ENCODE results near the gene LEUTX. TPM values are rescaled to one million over a fixed set of nuclear protein-coding genes. Genes with fewer than 3 reads are reported as not detected.

The LEUTX gene
- total and polyA plus RNA-seq, 5 donors from 2014 or later: not detected

DNA sequence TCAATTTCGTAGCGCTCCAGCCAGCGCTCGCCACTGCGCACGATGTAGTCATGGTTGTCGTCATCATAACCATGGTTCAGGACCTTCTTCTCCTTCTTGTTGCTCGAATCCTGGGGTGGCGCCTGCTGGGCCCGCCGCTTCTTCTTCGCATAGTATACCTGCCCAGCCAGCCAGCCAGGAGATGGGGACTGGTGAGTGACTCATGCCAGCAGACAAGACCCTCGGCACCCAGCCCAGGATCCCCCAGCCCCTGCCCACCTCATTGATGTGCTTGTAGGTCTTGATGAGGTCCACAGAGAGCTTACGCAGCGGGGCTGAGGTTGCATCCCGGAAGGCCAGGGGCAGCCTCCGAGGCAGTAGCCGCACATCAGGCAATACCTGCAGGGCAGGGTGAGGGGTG is 51.8 kb downstream of the LEUTX start:
- Histone ChIP-seq H3K4me3 (ENCODE audit: low read depth, low read length) (no peak overlapping the region), H3K36me3 (ENCODE audit: control insufficient read depth, insufficient read depth, low read length) (peaks cover 38% of the 10 kb centered on the region), H3K27ac (ENCODE audit: insufficient read depth, low read length, poor library complexity, severe bottlenecking) (no peak overlapping the region), H3K27me3 (ENCODE audit: control insufficient read depth, insufficient read depth, low read length) (no peaks in the 10 kb centered on the region), H3K9me3 (ENCODE audit: control insufficient read depth in 2 of 2, low read length in 2 of 2) (no peaks in the 10 kb centered on the region), H3K4me1 (ENCODE audit: control insufficient read depth, insufficient read depth, low read length, poor library complexity, severe bottlenecking) (peaks cover 28% of the 10 kb centered on the region)
- Mint-ChIP-seq H3K4me1 (peaks cover 5 to 36% (median 28%) of the 10 kb centered on the region in 4 donors), H3K9me3 (peaks cover 0 to 2% (median 0%) of the 10 kb centered on the region in 7 donors), H3K36me3 (peaks cover 30% of the 10 kb centered on the region), H3K27me3 (no peaks in the 10 kb centered on the region), H3K27ac (peak overlapping the region in 1 of 3 donors; percentile 67), H3K4me3 (peak overlapping the region in 1 of 4 donors; percentile 77)
- no peak for DNase-seq
- no peak for ATAC-seq (ENCODE audit: low read depth in 2 of 2)

- Mint-ChIP-seq H3K4me3 (peak overlapping the region in 2 of 4 donors; percentile 52 to 77), H3K27ac (peak overlapping the region in 2 of 3 donors; percentile 55 to 67), H3K27me3 (no peaks in the 10 kb centered on the region), H3K4me1 (peaks cover 5 to 36% (median 28%) of the 10 kb centered on the region in 4 donors), H3K9me3 (peaks cover 0 to 2% (median 0%) of the 10 kb centered on the region in 7 donors), H3K36me3 (peaks cover 30% of the 10 kb centered on the region)
- peaks cover 28% of the 10 kb centered on the region for H3K4me1 ChIP-seq (ENCODE audit: control insufficient read depth, insufficient read depth, low read length, poor library complexity, severe bottlenecking)
- DNase-seq (no peak), ATAC-seq (ENCODE audit: low read depth in 2 of 2) (no peak)
- peaks cover 40% of the 10 kb centered on the region for H3K36me3 ChIP-seq (ENCODE audit: control insufficient read depth, insufficient read depth, low read length)
- no peaks in the 10 kb centered on the region for H3K27me3 ChIP-seq (ENCODE audit: control insufficient read depth, insufficient read depth, low read length)
- no peak overlapping the region for H3K4me3 ChIP-seq (ENCODE audit: low read depth, low read length)
- H3K9me3 ChIP-seq (ENCODE audit: control insufficient read depth in 2 of 2, low read length in 2 of 2): no peaks in the 10 kb centered on the region
- H3K27ac ChIP-seq (ENCODE audit: insufficient read depth, low read length, poor library complexity, severe bottlenecking): no peak overlapping the region
Measured at GRCh38 chr19:39830847-39831246, 52.2 kb downstream of the LEUTX start.

- Histone ChIP-seq H3K4me1 (ENCODE audit: control insufficient read depth, insufficient read depth, low read length, poor library complexity, severe bottlenecking) (peaks cover 28% of the 10 kb centered on the region), H3K36me3 (ENCODE audit: control insufficient read depth, insufficient read depth, low read length) (peaks cover 48% of the 10 kb centered on the region), H3K27me3 (ENCODE audit: control insufficient read depth, insufficient read depth, low read length) (no peaks in the 10 kb centered on the region), H3K9me3 (ENCODE audit: control insufficient read depth in 2 of 2, low read length in 2 of 2) (no peaks in the 10 kb centered on the region), H3K27ac (ENCODE audit: insufficient read depth, low read length, poor library complexity, severe bottlenecking) (no peak overlapping the region), H3K4me3 (ENCODE audit: low read depth, low read length) (no peak overlapping the region)
- H3K36me3 Mint-ChIP-seq: peaks cover 35% of the 10 kb centered on the region
- DNase-seq (no peak), ATAC-seq (ENCODE audit: low read depth in 2 of 2) (no peak)
- peaks cover 0 to 2% (median 0%) of the 10 kb centered on the region in 7 donors for H3K9me3 Mint-ChIP-seq
- H3K4me1 Mint-ChIP-seq: peaks cover 5 to 36% (median 28%) of the 10 kb centered on the region in 4 donors
- peak overlapping the region in 3 of 4 donors; percentile 77 to 94 (median 82) for H3K4me3 Mint-ChIP-seq
- no peaks in the 10 kb centered on the region for H3K27me3 Mint-ChIP-seq
- H3K27ac Mint-ChIP-seq: peak overlapping the region; percentile 26 to 93 (median 88)
Measured at GRCh38 chr19:39831679-39832078, 53.0 kb downstream of the LEUTX start.

DNA sequence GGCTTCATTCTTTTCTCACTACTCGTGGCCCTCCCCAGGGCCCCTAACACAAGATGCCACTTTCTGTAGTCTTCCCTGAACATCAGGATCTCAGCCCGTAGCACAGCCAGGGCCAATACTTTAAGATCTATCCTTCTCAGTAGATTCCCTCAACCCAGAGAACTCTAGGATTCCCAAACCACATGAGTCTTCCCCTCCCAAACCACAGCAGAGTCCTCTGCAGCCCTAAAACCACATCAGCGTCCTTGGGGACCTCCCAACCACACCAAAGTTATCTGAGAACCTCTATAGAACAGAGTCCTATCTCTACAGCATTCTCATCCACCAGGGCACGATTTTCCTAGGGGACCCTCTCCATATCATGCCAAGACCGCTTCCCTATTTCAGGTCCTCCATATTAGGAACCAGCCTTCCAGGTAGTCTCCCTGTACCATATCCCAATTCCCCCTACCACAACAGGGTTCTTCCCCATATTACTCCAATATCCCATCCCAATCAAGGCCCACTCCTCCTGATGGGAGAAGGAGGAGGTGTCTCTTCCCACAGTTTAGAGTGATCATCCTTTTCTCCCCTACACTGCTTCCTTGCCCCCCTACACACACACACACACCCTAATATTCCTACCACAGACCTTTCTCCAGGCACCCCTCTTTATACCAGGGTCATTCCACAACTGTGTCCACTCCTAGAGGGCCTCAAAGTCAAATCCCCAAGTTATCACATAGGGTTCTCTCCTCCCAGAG is 53.9 kb downstream of the LEUTX start:
- Histone ChIP-seq H3K27ac (ENCODE audit: insufficient read depth, low read length, poor library complexity, severe bottlenecking) (peak overlapping the region; percentile 96), H3K27me3 (ENCODE audit: control insufficient read depth, insufficient read depth, low read length) (no peaks in the 10 kb centered on the region), H3K36me3 (ENCODE audit: control insufficient read depth, insufficient read depth, low read length) (peaks cover 51% of the 10 kb centered on the region), H3K4me1 (ENCODE audit: control insufficient read depth, insufficient read depth, low read length, poor library complexity, severe bottlenecking) (peaks cover 28% of the 10 kb centered on the region), H3K4me3 (ENCODE audit: low read depth, low read length) (peak overlapping the region; percentile 74), H3K9me3 (ENCODE audit: control insufficient read depth in 2 of 2, low read length in 2 of 2) (no peaks in the 10 kb centered on the region)
- Mint-ChIP-seq H3K4me1 (peaks cover 5 to 36% (median 29%) of the 10 kb centered on the region in 4 donors), H3K9me3 (peaks cover 0 to 2% (median 0%) of the 10 kb centered on the region in 7 donors), H3K27ac (peak overlapping the region; percentile 68 to 93 (median 88)), H3K27me3 (no peaks in the 10 kb centered on the region), H3K4me3 (peak overlapping the region; percentile 76 to 94 (median 84)), H3K36me3 (peaks cover 40% of the 10 kb centered on the region)
- DNase-seq (no peak), ATAC-seq (ENCODE audit: low read depth in 2 of 2) (no peak)

DNA sequence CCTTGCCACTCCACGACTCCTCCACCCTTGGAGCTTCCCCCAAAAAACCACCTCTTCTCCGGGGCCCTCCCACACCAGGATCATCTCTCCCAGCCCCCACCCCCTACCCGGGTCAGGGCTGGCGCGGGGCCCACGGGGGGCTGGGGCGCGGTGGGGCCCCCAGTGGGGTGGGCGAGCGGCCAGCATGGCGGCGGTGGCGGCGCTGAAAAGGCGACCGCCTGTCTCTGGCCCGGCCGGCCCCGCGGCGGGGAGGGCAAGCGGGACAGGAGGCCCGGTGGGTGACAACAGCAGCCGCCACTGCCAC is 54.5 kb downstream of the LEUTX start:
- H3K36me3 ChIP-seq (ENCODE audit: control insufficient read depth, insufficient read depth, low read length): peaks cover 54% of the 10 kb centered on the region
- peaks cover 28% of the 10 kb centered on the region for H3K4me1 ChIP-seq (ENCODE audit: control insufficient read depth, insufficient read depth, low read length, poor library complexity, severe bottlenecking)
- no peaks in the 10 kb centered on the region for H3K27me3 ChIP-seq (ENCODE audit: control insufficient read depth, insufficient read depth, low read length)
- peak overlapping the region; percentile 96 for H3K27ac ChIP-seq (ENCODE audit: insufficient read depth, low read length, poor library complexity, severe bottlenecking)
- Mint-ChIP-seq H3K4me3 (peak overlapping the region; percentile 76 to 94 (median 88)), H3K27ac (peak overlapping the region in 2 of 3 donors; percentile 68 to 93), H3K36me3 (peaks cover 39% of the 10 kb centered on the region), H3K9me3 (peaks cover 0 to 2% (median 0%) of the 10 kb centered on the region in 7 donors), H3K27me3 (no peaks in the 10 kb centered on the region), H3K4me1 (peaks cover 5 to 36% (median 29%) of the 10 kb centered on the region in 4 donors)
- peak overlapping the region; percentile 74 for H3K4me3 ChIP-seq (ENCODE audit: low read depth, low read length)
- ATAC-seq (ENCODE audit: low read depth in 2 of 2) (no peak), DNase-seq (no peak)
- no peaks in the 10 kb centered on the region for H3K9me3 ChIP-seq (ENCODE audit: control insufficient read depth in 2 of 2, low read length in 2 of 2)

DNA sequence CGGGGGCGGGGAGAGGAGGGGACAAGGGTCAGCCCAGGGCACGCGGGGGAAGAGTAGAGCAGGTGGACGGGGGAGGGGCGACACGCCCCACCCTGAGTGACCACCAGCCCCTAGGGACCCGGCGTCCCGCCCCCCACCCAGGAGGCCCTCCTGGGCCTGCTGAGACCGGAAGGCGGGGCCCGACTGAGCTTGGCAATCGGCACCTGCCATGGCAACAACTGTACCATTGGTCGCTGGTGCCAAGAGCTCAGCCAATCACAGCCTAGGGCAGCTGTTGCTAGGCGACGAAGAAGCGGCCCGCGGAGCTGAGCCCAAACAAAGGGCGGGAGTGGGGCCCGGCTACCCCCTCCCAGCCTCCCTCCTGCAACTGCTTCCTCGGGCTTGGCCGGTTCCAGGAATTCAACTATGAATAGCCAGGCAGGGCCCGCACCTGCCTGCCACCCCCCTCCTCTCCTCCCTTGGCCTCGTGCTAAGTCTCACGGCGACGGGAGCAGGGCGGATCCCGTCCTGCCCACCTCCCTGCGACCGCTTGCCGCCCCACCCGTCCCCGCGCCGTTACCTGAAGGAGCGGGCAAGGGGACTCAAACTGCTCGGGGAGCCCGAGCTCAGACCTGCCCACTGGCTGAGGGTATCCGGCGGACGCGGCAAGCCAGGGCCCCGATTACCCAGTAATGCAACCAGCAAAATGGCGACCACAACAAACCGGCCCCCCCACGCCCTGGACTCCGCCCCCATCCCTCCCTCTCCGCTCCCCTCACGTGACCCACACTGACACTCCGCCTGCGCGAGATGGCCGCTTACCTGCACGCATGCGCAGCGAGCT is 55.0 kb downstream of the LEUTX start, which contains the start of gene DYRK1B:
Gene DYRK1B, minus strand, starts transcription at position 699 of the 823 bp plus-strand sequence. CDS start 2,295 bp downstream, outside the sequence.
- peak; percentile 97 to 98 (median 98) for DNase-seq
- Mint-ChIP-seq H3K36me3 (peaks cover 35% of the 10 kb centered on the region), H3K4me3 (peak within 1 kb of the TSS; percentile 76 to 94 (median 88)), H3K4me1 (peaks cover 5 to 32% (median 25%) of the 10 kb centered on the region in 4 donors), H3K27ac (peak within 1 kb of the TSS; percentile 69 to 97 (median 93)), H3K27me3 (no peaks in the 10 kb centered on the region), H3K9me3 (peaks cover 0 to 2% (median 0%) of the 10 kb centered on the region in 7 donors)
- Histone ChIP-seq H3K4me3 (ENCODE audit: low read depth, low read length) (peak within 1 kb of the TSS; percentile 74), H3K4me1 (ENCODE audit: control insufficient read depth, insufficient read depth, low read length, poor library complexity, severe bottlenecking) (peaks cover 28% of the 10 kb centered on the region), H3K9me3 (ENCODE audit: control insufficient read depth in 2 of 2, low read length in 2 of 2) (no peaks in the 10 kb centered on the region), H3K27me3 (ENCODE audit: control insufficient read depth, insufficient read depth, low read length) (no peaks in the 10 kb centered on the region), H3K27ac (ENCODE audit: insufficient read depth, low read length, poor library complexity, severe bottlenecking) (peak within 1 kb of the TSS; percentile 96), H3K36me3 (ENCODE audit: control insufficient read depth, insufficient read depth, low read length) (peaks cover 58% of the 10 kb centered on the region)
- ATAC-seq (ENCODE audit: low read depth in 2 of 2): peak; percentile 93

DNA sequence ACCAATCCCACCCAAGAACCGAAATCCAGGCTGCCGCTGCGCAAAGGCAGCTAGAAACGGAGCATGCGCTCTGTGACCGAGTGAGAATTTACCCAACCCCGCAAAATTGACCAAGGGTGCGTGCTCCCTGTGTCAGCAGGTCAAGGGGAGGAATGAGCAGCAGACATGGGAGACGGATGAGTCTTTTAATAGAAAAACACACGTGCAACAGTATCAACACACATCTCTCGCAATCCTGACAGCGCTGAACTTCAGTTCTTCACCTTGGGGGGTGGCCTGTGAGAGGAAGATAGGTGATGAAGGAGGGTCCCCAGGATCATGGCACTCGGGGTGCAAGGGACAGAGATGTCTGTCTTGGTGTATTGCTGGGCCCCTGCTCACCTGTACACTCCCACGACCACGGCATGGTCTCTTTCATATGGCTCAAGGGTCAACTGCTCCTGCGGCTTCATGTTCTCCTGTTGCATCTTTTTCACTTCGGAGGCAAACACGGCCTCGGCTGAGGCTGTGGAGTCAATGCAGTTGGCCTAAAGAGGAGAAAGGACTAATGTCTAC is 55.7 kb downstream of the LEUTX start:
- ATAC-seq (ENCODE audit: low read depth in 2 of 2) (no peak), DNase-seq (no peak)
- peak overlapping the region; percentile 57 to 89 (median 78) for H3K4me3 Mint-ChIP-seq
- Histone ChIP-seq H3K4me3 (ENCODE audit: low read depth, low read length) (peak overlapping the region; percentile 64), H3K27ac (ENCODE audit: insufficient read depth, low read length, poor library complexity, severe bottlenecking) (peak overlapping the region; percentile 96), H3K9me3 (ENCODE audit: control insufficient read depth in 2 of 2, low read length in 2 of 2) (no peaks in the 10 kb centered on the region), H3K36me3 (ENCODE audit: control insufficient read depth, insufficient read depth, low read length) (peaks cover 63% of the 10 kb centered on the region), H3K4me1 (ENCODE audit: control insufficient read depth, insufficient read depth, low read length, poor library complexity, severe bottlenecking) (peaks cover 28% of the 10 kb centered on the region), H3K27me3 (ENCODE audit: control insufficient read depth, insufficient read depth, low read length) (no peaks in the 10 kb centered on the region)
- H3K27ac Mint-ChIP-seq: peak overlapping the region; percentile 69 to 97 (median 89)
- peaks cover 5 to 29% (median 22%) of the 10 kb centered on the region in 4 donors for H3K4me1 Mint-ChIP-seq
- H3K9me3 Mint-ChIP-seq: peaks cover 0 to 2% (median 0%) of the 10 kb centered on the region in 7 donors
- H3K27me3 Mint-ChIP-seq: no peaks in the 10 kb centered on the region
- peaks cover 34% of the 10 kb centered on the region for H3K36me3 Mint-ChIP-seq
